K562 (cell line): ENCODE results near the gene AGFG1. TPM values are rescaled to one million over a fixed set of nuclear protein-coding genes. Genes with fewer than 3 reads are reported as not detected.

Source experiments
- CBX5 ChIP-seq: IDR thresholded peaks from 2 replicates; pipeline ENCODE4 v1.6.1; 2014; ENCODE audit warnings: low read depth, borderline replicate concordance
- CEBPG ChIP-seq, 3 experiments: fragments of 200-800 bp in 1 of 3; sonication (Bioruptor generic) in 1 of 3; sonication (generic) in 1 of 3; formaldehyde crosslinking in 1 of 3; IDR thresholded peaks in 2 of 3; conservative IDR thresholded peaks in 1 of 3; 2 replicates each; pipeline versions ENCODE4 v1.6.1 to v1.8.0; 2016 to 2022; ENCODE audit warnings: missing compliant biosample characterization in 2 of 3, missing genetic modification characterization in 2 of 3, mild to moderate bottlenecking in 1 of 3, missing genetic modification reagents in 1 of 3
- RBM22 ChIP-seq: fragments of 200-400 bp; formaldehyde crosslinking; IDR thresholded peaks from 2 replicates; pipeline ENCODE4 v1.6.1; 2018; ENCODE audit warnings: low read length, low read depth; ENCODE audit not compliant: poor library complexity, severe bottlenecking
- SRSF1 ChIP-seq: fragments of 200-400 bp; formaldehyde crosslinking; IDR thresholded peaks from 2 replicates; pipeline ENCODE4 v1.6.1; 2017; ENCODE audit warnings: mild to moderate bottlenecking, low read depth, low read length, moderate library complexity
- STAT5B ChIP-seq: fragments of 250-450 bp; sonication (Bioruptor Pico); IDR thresholded peaks from 2 replicates; pipeline ENCODE4 v1.8.0; 2021; ENCODE audit warnings: mild to moderate bottlenecking, inconsistent platforms
- XRCC3 ChIP-seq: fragments of 450-650 bp; IDR thresholded peaks from 2 replicates; pipeline ENCODE4 v1.6.1; 2017; ENCODE audit warnings: mild to moderate bottlenecking, moderate library complexity
- ZBTB49 ChIP-seq: sonication (generic); formaldehyde crosslinking; IDR thresholded peaks from 2 replicates; pipeline ENCODE4 v1.8.0; 2022; ENCODE audit warnings: missing genetic modification reagents, mild to moderate bottlenecking, borderline replicate concordance
- ZMIZ1 ChIP-seq, 2 experiments: fragments of 150-350 bp in 1 of 2; IDR thresholded peaks; 2 replicates each; pipeline ENCODE4 v1.6.1; 2012 to 2016; ENCODE audit warnings: low read depth in 2 of 2, low read length in 2 of 2, mild to moderate bottlenecking in 1 of 2, moderate library complexity in 1 of 2
- polyA plus RNA-seq, 8 experiments: library from polyadenylated mRNA; depleted of rRNA in 4 of 8; stranded (reverse) in 5 of 8; unstranded in 3 of 8; fragments of >200 nt; fragmentation: Nextera tagmentation in 2 of 8; fragmentation: Illumina TruSeq in 1 of 8; extraction: Ambion mirVana in 2 of 8; extraction: Trizol in 1 of 8; gene quantifications; 2 replicates each; pipeline versions ENCODE4 v1.2.1 to v1.2.3, GENCODE V29; 2011 to 2014; ENCODE audit warnings: inconsistent platforms in 1 of 8, missing spikeins in 1 of 8
- total RNA-seq, 7 experiments: library from RNA; depleted of rRNA in 6 of 7; stranded (reverse); fragments of >200 nt in 6 of 7; fragmentation: Illumina TruSeq in 2 of 7; extraction: Trizol in 2 of 7; gene quantifications; 2 replicates each; pipeline versions ENCODE4 v1.2.1 to v1.2.3, GENCODE V29; 2011 to 2021; ENCODE audit warnings: low replicate concordance in 1 of 7

The AGFG1 gene
- total and polyA plus RNA-seq, 9 of the 15 experiments (the other 6 are each of a cell fraction or from before 2014, with no cell fraction given): 11.2 to 97.5 (median 36.0) TPM

DNA sequence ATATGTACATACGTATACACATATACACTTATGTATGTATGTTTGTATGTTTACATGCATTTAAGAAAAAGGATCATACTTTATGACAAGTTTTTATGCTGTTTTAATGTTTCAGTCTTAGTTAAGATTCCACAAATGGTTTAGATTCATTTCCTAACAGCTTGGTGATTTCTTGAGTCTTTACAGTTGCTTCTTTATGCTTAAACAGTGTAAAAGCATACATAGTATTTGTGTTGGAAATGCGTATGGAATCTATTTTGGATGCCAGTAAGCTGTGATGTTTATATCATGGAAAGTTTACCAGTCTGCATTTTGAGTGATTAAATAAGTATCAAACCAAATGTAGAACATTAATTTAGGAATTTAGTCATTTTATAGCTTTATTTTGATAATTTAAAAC lies 55.4 kb downstream of the AGFG1 start (continued):
- TF ChIP-seq CEBPG (CRISPR knock-in tag; IDR thresholded peaks at IDR 0.05): no peak
- TF ChIP-seq CEBPG (tag; conservative IDR thresholded peaks at IDR 0.05 in 1 of 2, IDR thresholded peaks at IDR 0.05 in 1 of 2): no peak
- no peak for TF ChIP-seq CBX5
- TF ChIP-seq RBM22: no peak
- no peak for TF ChIP-seq STAT5B
- no peak for TF ChIP-seq ZBTB49 (CRISPR knock-in tag)
- no peak for TF ChIP-seq XRCC3
- no peak for TF ChIP-seq SRSF1
- TF ChIP-seq ZMIZ1 (IDR thresholded peaks at IDR 0.05; ENCODE audit: low read depth in 2 of 2, low read length in 2 of 2): no peak
